ENCODE measurements around the gene IFI44. TPM values are rescaled to one million over a fixed set of nuclear protein-coding genes. Genes with fewer than 3 reads are reported as not detected.

IFI44 gene
- polyA plus RNA-seq, 1 of the 3 experiments (the other 2 are of a cell fraction): 6.5 TPM

Other genes starting within 250 kb of the IFI44 start
- 2.2 and 3.6 TPM in 2 replicates for gene PTGFR, start 158.9 kb upstream of the IFI44 start, polyA plus RNA-seq (2012; rRNA removed)
- 1.1 TPM in 2 replicates for gene IFI44L, start 29.4 kb upstream of the IFI44 start, polyA plus RNA-seq (2012; rRNA removed)